HT-29 (cell line): ENCODE data around the gene PDE1C. TPM values are rescaled to one million over a fixed set of nuclear protein-coding genes. Genes with fewer than 3 reads are reported as not detected.

Experiments
- DNase-seq: peaks from one replicate; pipeline ENCODE4 v3.0.0-alpha.2; 2015; ENCODE audit warnings: low spot score
- total RNA-seq: library from RNA; depleted of rRNA; stranded (reverse); fragments of >200 nt; shearing (Covaris generic); gene quantifications from 2 replicates; pipeline ENCODE4 v1.2.3, GENCODE V29; 2014

PDE1C gene
- total RNA-seq, 1 experiment from 2014 or later, result not detected

- DNase-seq, result no peak
Measured at GRCh38 chr7:31892099-31892829, 177.9 kb downstream of the PDE1C start.

GRCh38 chr7:31890766-31891165 is 179.4 kb downstream of the PDE1C start:
- no peak for DNase-seq

GRCh38 chr7:31890198-31890597 is 180.0 kb downstream of the PDE1C start:
- no peak for DNase-seq

- no peak for DNase-seq
Measured at GRCh38 chr7:31887006-31887405, 183.2 kb downstream of the PDE1C start.

GRCh38 chr7:31885171-31885570 is 185.0 kb downstream of the PDE1C start:
- no peak for DNase-seq

DNA sequence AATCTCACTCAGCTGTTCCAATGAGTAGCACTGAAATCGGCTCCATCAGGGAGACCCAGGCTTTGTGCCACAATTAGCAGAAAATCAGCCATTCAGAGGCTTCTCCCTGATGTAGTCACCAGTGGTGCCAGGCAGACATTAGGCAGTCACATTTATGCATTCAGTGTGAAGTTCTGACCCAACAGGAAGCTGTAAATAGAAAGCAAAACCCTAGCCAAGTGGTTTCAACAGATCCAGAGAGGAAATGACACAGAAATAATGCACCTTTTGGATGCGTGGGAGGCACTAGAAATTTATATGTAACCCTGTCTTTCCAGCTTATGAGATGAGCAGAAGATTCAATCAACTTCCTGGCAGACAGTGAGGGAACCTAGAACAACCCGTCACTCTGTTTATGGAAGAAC is 186.4 kb downstream of the PDE1C start:
- DNase-seq, result no peak

GRCh38 chr7:31882187-31882586 is 188.0 kb downstream of the PDE1C start:
- no peak for DNase-seq

DNA sequence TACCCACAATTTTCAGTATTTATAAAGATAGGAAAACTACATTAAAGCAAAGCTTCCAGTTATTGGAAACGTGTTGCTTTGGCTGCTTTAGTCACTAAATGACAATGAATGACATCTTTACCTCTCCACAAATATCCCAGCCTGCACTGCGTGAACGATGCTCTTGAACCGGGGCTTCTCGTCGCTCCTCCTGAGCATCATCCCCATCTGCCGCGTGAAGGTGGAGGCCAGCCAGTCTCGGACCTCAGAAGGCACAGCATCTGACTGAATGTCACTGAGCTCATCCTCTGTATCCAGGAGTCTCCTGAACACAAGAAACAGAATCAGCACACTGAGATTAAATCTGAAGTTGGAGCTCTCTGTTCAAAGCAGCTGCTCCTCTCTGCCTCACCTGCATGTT is 191.3 kb downstream of the PDE1C start:
- no peak for DNase-seq

- no peak for DNase-seq
Measured at GRCh38 chr7:31875424-31875823, 194.8 kb downstream of the PDE1C start.

GRCh38 chr7:31874631-31875386 is 195.4 kb downstream of the PDE1C start:
- DNase-seq, result no peak

DNA sequence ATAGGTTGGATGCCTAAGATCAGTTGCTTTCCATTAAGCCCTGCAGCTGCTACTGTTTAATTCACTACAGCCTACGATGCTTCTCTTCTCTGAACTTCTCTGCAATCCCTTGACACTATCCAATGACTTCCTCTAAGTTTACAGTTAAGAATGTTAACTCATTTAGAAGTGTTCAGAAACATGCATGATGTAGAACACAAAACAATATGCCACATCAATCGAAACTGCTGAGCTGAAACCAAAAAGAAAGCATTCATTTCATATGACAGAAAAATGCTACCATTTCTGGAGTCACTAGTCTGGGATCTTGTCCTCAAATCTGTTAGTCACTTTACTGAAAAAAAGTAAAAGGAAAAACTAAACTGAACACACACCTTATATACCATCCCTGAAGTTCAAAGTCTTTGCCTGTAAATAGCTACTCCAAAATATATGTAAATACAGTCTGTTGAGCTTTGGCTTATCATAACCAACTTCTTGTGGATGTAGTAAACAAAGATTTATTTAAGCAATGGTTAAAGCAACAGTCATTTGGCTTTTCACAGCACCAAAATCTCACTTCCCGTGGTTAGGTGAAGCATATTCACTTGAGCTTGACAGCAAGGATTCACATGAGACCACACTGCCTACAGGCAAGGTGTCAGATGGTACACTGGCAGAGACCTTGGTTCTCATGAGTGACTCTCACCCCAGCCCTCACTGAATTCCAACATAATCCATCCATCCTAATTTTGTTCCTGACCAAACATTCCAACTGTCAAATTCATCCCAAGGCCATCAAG is 196.2 kb downstream of the PDE1C start:
- DNase-seq, result no peak

DNA sequence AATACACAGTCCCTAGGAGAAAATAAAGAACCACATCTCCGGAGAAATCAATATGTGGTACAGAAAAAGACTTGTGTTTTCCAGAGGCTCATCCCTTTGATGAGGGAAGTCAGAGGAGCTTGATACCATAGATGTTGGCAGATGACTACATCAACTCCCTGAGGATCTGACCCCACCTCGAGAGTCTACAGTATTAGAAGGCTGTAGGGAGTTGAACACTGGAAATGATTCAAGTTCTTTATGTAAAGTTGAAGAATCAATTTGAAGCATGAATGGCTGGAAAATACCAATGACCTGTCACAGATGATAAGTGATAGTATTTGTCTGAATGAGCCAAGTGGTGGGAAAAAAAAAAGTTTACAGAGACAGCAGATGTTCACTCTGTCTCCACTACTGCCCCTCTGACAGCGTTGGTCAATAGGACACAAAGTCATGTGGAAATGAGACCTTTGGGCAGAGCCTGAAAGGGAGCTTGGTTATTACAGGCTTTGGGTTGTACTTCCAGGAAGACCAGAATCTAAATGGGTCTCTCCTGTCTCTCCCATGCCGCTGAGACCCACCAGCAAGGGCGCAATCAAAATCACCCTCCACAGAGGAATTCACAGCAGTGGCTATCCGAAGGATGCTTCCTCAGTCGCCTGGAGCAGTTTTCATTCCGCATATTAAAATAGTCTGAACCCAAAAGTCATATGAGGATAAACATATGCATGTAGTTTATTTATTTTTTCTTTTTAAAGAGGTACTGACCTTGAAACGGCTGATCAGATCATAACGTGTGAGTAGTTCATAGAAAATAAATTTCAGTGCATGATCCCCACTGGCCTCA is 197.4 kb downstream of the PDE1C start:
- no peak for DNase-seq

- DNase-seq, result no peak
Measured at GRCh38 chr7:31864646-31865045, 205.6 kb downstream of the PDE1C start.

DNA sequence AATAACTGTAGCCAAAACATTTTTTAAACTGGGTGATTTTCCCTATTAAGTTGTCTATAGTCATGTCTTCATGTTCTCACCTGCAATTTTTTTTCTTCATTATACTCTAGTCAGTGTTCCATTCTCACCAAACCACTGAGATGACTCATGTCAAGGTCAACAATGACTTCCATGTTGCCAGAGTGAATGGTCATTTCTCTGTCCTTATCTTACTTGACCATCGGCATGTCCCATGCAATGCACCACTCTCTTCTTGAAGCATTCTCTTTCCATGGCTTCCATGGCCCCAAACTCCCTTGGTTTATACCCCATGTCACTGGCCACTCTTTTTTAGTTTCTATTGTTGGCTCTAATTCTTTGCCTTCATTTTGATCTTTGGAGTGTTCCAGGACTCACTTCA is 209.3 kb downstream of the PDE1C start:
- DNase-seq, result peak; percentile 17

DNA sequence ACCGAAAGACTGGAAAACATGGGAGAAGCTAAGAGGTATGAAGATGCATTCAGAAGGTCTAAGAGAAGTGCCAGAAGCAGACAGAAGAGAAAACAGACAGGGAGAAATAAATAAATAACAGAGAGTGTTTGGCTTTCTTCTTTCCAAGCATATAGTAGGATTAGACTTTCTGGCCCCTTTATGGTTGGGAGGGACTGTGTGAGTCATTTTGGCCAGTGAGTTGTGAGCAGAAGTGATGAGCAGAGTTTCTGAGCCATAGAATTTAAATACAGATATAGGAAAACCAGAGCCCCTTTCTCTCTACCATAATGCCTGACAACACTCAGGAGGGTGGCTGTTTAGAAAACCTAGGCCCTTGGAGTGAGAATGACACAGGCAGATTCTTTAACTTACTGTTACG is 212.2 kb downstream of the PDE1C start:
- DNase-seq, result no peak

GRCh38 chr7:31857172-31857571 is 213.0 kb downstream of the PDE1C start:
- DNase-seq, result no peak

GRCh38 chr7:31856337-31856736 is 213.9 kb downstream of the PDE1C start:
- DNase-seq, result no peak

- no peak for DNase-seq
Measured at GRCh38 chr7:31855530-31855929, 214.7 kb downstream of the PDE1C start.

DNA sequence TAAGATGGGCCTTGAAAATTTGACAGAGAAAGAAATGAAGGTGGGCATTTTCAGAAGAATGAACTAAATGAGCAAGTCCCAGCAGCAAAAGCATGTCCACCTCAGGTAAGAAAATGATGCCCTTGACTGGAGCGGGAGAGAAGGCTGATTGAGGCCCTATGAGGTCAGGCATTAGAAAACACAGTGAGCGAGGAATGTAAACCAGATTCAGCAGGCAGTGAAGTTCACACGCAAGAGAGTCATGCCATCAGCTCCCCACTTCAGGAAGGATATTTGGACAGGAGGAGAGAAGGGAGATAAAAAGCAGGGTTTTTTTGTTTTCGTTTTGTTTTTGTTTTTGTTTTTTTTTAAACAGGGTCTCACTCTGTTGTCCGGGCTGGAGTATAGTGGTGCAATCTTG is 216.8 kb downstream of the PDE1C start:
- no peak for DNase-seq

DNA sequence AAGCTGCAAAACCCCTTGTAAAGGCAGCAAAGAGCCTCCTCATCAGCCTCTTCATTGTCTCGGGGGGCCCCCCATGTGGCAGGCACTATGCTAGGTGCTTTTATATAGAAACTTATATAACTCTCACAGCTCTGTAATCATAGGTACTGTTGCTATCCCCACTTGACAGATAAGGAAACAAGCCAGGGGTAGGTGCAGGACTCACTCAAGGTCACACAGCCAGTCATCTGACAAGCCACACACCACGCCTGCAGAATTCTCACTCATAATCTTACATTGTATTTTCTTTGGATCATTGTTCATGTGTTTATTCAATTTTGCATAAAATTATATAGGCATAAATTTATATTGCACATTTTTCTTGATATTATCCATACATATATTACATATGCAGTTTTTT is 217.7 kb downstream of the PDE1C start:
- DNase-seq, result no peak

DNA sequence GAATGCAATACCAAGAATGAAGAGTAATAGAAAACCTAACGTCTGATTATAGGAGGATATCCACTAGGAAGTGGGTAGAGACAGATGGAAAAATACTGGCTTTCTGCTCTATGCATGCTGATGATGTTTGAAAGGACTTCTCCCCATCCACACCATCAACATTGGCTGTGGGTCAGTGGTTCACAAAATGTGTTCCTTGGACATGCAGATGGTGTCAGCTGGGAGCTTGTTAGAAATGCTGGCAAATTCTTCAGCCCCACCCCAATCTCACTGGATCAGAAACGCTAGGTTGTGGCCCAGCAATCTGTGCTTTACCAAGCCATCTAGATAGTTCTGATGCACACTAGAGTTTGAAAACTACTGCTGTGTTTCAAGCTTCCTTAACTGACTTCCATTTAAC is 219.1 kb downstream of the PDE1C start:
- DNase-seq, result no peak

GRCh38 chr7:31850601-31851000 is 219.6 kb downstream of the PDE1C start:
- DNase-seq, result no peak
